ENCODE measurements around the gene PLEKHG3.
A peak's percentile ranks its signal among the peaks of the same experiment; 100 is the strongest.

PLEKHG3 gene

DNA sequence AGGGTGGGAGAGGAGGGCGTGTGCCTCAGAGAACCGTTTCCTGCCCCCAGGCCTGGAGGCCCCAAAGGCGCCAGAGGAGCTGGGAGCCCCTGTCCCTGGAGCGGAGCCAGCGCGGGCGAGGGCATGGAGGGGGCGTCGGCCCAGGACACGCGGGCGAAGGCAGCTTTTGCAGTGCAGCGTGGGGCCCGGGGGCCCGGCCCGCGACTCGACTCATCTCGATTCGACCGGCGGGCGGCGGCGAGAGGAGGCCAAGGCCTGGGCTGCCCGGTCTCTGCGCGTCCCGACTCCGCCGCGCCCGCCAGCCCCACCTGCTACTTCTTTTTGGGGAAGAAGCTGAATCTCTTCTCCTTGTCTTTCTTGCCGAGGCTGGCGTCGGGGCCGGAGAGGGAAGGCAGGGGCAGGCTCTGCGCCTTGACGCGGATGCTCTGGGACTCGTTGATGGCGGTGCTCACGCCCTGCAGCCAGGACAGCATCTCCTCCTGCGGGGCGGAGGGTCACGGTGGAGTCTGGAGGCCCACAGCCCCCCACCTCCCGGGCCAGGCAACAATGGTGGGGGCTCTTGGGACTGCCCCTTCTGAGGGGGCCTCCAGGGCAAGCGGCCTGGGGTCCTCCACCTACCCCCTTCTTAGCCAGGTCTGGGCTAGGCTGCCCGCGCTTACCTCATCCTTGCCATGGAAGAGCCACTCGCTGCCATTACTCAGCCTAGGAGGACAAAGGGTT is 44.9 kb downstream of the PLEKHG3 start:
- no peak for DNase-seq

DNA sequence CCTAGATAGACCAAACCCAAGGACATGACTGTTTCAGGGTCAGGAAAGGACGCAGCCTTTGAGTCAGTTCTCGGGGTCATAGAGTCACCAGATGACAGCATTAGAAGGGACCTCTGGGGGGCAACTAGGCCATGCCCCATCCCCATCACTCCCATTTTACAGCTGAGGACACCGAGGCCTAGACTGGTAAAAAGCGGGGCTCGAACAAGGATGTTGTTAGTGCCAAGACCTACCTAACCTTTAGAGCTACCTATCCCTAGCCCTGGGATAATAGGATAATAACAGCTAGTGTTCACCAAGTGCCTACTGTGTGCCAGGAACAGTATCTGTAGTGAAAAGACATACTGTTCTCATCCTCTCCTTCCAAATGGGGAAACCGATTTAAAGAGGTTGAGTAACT is 48.7 kb downstream of the PLEKHG3 start:
- DNase-seq: no peak

DNA sequence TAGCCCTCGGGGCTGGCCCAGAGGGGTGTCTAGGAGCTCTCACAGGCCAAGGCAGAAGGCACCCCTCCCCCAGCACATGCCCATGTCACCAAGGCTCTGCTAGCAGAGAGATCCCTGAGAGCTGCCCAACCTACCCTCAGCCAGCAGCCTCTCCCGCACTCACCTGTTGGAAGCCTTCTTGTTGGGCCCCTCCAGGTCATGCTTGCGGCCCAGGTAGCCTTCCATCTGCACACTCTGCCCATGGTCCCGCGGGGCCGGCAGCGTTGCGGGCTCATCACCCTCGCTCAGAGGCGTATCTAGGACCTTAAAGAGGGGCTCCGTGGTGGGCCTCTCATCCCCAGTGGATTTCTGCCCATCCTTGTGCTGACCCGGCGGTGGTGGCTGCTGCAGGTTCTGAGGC is 49.1 kb downstream of the PLEKHG3 start:
- DNase-seq: no peak

DNA sequence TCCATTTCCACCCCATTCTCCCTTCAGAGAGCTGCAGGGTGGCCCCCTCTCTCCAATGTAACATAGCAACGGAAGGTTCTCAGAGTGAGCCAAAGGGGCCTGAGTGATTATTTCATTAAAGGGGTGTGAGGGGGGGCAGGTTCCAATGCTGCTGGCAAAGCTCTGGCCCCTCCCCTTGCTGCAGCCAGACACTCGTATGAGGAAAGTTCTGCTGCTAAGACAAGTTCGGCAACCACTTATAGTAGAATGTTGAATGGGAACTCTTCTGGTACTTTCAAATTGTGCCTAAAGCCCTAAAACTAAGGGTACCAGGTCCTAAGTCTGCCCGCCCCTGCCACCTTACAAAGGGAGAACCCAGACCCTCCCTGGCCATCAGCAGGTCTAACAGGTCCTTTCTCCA is 49.8 kb downstream of the PLEKHG3 start:
- no peak for DNase-seq

DNA sequence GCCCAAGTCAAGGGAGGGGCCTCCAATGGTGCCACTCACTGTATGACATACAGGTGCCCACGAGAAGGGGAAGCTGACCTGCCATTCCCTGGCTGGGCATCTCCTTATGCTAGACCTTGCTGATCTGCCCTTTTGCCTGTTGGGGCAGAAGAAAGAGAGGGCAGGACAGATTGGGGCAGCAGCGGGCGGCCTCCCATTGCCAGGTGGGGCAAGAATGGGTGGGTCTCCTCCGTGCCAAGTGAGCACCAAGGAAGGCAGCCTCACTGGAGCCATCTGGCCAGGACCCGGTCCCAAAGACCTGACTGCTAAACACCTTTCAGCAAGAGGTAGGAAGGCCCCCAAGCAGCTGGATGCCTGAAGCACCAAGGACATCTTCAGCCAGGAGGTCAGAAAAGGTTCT is 50.5 kb downstream of the PLEKHG3 start:
- DNase-seq: no peak

DNA sequence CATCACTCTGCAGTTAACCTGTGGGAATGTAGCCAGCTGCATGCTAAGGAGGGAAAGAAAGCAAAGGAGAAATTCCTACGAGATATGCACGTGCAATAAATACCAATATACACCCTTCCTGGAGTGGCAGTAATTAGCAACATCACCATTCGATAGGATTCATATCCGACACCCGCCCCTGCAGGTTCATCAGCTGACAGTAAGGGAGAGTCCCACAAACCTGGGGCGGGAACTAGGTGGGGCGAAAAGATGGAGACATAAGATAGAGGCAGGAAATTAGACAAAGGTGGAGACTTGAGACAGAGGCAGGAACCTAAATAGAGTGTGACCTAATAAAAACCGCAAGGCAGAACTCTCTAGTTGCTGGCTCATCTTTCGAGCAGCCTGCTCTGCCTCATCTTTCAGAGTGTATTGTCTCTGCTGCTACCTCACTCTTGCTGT is 51.6 kb downstream of the PLEKHG3 start:
- no peak for DNase-seq

DNA sequence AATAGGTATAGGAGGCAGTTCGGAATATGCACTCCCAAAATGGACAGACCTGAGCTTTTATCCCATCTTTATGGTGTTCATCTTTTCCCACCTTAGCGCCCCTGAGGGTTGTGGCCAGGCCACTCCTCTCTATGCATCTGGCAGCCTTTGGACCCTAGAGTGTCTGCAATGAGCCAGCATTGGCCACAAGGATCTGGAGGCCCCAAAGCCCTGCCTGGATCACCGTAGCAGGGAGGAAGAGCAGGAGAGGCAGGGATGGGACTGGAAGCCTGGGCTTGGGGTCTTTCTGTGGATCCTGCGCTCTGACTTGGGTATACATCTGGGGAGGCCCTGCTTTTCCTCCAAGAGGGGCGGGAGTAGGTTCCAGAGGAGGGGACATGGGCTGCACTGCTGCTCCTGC is 52.5 kb downstream of the PLEKHG3 start:
- no peak for DNase-seq

DNA sequence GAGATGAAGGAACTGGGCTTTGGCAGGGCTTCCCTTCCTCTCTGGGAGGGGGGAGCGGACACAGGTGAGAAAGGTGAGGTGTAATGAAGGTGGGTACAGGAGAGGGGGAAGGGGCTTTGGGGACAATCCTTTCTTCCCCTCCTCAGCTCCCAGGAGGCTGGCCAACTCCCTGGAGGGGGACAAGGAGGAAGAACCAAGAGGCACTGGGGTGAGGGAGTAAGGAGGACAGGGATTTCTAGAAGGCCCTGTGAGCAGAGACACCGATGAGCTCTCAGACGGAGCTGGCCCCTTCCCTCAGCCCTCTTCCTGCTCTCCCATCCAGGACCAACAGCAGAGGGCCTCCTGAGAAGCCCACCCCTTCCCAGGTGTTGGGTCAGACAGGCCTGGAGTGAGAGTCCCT is 53.4 kb downstream of the PLEKHG3 start:
- no peak for DNase-seq

DNA sequence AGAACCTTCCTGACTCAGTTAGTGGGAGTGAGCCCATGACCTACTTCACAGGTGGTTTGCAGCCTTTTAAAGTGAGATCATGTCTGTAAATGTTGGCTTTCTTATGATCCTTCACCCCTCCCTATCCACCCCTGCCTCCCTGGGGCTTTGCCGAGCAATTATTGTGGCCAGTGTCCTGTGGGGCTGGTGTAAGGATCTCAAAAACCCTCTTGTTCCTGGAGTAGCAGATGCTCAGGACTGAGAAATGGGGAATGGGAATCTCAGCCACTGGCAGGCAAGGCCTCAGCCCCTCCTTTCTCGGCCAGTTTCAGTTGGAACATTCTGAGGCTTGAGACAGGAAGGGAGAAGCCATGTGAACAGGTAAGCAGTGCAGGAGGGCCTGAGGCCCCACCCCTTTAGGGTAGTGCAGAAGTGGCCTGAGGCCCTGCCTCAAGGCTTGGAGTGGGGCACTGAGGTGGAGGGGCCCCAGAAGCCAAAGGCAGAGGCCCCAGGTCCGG is 53.8 kb downstream of the PLEKHG3 start:
- DNase-seq: no peak

DNA sequence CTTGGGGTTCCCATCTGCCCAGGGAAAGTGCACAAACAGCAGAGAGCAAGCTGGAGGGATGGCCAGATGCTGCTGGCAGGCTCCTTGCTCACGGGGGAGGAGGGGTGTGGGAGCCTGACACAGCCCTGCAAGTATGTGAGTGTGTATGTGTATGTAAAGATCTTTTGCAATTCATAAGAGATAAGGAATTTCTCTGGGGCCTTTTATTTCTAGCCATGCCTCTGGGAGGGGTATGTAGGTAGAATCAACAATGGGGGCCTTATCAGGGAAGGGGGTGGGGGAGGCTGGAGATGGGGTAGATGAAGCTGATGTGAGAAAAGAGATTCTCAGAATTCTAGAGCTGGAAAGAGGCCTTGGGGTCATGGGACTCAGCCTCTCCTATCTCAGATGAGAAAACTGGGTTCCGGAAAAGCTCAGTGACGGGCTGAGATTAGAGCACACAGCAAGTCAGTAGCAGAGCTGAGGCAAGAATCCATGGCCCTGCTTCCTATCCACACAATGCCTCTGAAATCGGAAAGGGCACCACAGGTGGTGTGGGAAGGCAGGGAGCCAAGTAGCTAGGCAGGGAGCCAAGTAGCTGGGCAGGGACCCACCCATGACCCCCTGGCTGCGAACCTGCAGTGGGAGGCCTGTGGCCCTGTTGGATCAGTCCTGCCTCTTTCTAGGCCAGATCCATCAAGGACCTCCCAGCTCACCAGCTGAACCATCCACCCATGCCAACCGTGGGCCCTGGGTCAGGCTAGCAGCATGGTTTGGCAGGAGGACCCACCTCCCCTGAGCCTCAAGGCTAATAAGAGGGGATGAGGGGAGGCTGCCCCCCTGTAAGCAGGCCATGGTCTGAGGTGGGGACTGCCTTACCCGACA is 54.7 kb downstream of the PLEKHG3 start:
- DNase-seq: no peak

DNA sequence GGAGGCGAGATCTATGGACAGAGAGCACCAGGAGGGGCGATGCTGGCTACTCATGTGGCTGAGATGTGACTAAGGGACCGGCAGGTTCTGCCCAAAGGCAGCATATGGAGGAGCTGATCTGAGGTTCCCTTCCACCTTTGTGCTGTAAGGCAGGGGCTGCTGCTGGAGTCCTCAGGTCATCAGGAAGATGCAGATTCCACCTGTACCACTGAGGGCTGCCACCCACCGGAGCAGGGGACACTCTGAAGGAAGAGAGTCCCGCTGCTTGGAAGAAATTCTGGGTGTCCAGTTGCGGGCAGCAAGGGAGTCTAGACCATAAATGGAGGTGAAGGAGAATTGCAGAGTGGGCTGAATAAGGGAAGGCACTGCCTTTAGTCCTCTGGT is 55.3 kb downstream of the PLEKHG3 start:
- no peak for DNase-seq

DNA sequence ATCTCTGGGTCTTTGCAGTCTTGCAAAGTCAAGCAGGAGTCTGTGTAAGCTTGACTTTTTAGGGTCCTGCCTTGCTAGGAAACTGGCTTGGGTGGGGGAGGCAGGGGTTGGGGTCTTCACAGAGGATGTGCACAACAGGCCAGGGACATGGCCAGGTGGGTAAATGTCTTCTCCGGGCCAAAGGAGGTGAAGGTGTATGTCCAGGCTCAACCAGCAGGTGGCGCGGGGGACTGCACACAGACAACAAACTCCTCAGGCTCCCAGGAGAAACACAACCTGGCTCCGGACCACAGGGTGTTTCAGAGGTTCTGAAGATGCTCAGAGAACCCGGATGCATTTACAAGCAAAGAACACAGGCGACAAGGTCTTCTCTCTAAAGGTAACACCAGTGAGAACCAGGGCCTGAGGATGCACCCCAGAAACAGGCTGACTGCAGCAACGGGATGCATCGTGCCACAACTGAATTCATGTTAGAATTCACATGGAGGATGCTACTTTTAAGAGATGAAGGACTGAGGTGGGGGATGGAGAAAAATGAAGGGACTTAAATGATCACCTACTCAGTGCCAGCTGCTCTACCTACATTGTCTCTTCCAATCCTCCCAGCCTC is 56.0 kb downstream of the PLEKHG3 start:
- peak in 5 of 6 experiments; percentile 15 to 43 (median 23) for DNase-seq

DNA sequence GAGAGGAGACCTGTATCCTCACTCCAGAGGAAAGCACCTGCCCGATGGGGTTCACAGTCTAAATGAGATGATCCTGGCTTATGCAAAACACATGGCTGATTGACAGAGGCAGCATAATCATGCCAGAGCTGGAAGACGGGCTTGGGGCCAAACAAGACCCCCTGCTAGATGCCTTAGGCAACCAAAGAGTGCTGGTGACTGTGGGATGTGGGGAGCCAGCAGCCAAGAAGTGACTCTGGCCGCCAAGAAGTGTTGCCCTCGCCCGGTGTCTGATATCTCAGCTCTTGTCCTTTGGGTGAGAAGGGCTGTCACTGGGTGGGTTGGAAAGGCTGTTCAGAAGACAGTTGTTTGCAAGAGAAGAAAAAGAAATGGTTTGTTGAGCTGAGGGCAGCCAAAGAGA is 56.7 kb downstream of the PLEKHG3 start:
- no peak for DNase-seq

DNA sequence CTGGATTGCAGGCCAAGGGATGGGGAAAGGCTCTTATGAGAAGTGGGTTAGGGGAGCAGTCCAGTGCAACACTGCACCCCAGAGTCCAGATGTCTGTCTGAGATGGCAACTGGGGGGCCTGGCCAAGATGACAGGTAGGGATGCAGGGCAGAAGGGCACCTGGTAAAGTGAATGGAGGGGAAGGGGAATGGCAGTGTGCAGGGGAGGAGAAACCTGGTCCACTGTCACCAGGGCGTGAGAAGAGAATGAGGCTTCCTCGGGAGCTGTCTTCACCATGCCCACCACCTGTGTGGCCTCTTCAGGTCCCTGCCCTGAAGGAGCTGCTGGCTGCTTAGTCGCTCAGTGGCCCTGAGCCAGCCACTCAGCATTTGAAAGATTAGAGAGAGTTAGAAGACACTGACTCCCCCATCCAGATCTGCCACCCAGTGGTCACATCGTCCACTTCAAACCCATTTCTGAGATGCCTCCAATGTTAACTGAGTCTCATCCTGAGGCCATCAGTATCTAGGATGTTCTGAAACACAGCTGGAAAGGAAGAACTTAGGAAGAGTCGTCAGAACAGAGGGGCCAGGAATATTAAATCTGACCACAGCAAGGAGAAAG is 57.3 kb downstream of the PLEKHG3 start:
- no peak for DNase-seq

DNA sequence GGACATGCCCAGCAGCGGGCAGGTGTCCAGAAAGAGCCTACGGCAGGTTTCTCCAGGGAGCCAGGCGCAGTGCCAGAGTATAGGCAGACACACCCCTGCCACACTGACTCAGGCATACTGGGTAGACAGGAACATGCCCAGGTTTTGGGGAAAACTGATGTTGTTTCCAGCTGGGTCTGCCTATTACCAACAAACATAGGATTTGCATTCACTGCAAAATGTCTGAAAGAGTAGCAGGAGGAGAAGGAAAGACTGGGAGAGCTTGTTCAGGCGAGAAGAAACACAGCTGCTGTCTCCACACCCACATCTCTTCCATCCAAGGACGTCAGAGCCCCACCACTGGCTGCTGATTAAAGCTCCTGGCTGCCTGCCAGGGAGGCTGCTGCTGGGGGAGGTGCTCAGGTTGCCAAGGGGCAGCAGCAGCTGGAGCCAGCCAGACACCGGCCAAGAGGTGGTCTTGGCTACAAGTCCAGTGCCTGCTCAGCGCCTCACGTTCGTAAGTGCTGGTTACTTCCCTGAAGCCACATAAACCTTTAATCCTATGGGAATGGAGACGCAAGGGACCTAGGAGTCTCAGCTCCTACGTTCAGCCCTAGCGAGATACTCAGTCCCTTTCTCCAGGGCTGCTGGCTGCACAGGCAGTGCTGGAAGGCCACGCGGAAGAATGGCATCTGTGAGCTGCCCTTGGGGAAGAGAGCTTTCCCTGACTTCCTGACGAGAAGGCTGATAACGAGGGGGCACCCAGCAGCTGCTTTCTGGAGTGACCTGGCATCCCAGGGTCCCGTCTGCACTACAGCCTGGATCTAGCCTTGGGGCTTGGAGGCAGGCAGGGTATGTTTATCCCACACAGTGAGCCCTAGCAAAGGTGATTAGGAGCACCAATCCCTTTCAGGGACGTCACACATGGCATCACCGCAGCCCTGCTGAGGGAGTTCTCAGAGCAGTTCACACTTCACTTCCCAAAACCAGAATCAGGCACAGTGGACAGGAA is 58.1 kb downstream of the PLEKHG3 start:
- DNase-seq: peak in 1 of 6 experiments; percentile 6

DNA sequence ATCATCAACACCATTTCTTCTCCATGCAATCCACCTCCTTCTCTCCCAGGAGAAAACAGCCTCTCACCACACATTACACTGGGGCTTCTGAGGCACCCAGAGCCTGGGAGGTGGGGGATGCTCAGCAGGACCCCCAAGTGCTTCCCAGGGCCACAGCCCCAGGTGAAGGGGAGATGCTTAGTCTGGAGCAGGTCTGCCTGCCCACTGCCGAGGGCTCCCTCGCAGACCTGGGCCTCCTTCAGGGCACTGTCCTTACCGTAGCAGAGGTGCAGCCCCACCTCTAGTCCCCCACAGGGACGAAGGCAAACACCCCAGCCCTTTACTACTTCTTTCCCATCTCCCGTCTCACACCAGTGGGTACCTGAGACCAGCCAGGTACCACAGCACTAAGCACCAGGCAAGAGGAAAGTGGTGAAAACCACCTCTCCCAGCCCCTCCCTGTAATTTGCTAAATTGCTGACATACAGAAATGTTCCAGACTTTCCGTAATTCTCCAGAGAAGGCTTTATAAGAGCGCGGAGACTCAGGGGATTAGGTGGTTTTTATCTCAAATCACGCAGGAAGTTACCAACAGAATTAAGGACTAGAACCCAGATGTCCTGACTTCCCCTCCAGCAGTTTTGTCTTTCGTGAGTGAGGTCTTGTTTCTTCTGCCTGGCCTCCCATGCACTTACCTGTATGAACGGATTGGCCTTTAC is 59.0 kb downstream of the PLEKHG3 start:
- DNase-seq: no peak

DNA sequence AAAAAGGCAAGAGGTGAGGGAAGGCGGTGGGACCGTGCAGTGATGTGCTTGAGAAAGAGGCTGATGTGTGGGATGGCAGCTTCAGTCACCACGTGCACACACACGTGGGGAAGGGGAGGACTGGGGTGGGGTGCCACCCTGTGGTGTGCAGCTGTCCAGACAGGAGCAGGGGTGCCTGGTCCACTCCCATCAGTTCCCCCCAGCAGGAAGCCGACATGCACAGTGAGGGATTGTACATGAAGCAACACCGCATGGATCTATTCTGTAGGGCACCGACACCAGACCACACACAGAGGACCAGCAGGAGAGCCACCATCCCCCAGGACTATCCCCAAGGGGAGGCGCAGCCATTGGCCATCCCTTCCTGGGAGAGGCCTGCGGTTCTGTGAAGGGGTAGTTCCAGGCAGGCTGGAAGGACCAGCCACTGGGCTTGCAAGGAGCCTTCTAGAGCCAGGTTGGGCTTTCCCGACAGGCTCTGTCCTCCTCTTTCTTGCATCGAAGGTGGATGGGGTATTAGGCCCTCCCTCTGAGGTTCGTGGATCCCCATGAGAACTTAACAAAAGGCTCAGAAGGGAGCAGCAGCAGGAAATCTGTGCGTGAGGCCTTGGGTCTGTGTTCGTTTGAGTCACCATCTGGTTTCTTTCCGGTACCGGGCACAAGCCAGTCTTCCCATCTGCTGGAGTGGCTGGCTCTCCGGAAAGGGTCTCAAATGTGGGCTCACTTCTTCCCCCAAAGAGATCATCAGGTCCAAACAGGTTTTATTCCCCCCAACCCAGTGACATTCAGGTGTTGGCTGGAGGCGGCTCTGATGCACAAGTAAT is 59.8 kb downstream of the PLEKHG3 start:
- DNase-seq: no peak

DNA sequence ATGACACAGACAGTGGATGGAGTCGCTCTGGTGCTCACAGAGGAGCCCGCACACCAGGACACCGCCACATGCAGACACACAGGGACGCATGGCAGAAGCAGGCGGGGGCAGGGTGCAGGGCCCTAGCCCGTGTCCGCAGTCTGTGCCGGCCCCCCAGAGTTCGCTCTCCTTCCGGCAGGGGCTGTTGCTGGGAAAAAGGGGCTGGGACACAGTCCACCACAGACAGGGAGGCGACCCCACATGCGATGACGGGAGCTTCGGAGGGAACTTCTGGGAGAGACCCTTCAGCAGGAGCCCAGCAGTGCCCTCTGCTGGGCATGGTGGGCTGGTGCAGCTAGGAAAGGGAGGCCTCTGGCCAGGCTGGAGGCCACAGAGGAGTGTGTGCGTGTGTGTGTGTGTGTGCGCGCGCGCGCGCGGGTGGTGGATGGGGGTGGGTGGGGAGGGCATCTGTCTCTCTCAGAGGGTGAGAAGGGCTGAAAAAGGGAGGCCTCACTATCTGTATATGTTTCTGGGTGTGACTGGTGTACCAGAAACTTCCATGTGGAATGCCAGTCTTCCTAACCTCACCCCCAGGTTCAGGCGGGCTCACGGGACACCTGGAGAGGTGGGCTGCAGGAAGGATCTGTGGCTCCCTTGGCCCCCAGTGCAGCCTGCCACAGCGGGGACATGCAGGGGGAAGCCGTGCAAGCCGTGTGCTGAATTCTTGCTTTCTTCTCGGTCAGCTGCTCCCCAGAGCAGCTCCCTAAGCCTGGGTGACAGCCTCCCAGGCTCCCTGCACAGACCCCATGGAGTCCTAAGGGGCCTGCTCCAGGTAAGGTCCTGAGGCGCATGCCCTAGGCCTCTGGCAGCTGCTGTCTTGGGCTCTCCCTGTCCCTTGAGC is 60.7 kb downstream of the PLEKHG3 start:
- DNase-seq: peak; percentile 21 to 68 (median 39)

DNA sequence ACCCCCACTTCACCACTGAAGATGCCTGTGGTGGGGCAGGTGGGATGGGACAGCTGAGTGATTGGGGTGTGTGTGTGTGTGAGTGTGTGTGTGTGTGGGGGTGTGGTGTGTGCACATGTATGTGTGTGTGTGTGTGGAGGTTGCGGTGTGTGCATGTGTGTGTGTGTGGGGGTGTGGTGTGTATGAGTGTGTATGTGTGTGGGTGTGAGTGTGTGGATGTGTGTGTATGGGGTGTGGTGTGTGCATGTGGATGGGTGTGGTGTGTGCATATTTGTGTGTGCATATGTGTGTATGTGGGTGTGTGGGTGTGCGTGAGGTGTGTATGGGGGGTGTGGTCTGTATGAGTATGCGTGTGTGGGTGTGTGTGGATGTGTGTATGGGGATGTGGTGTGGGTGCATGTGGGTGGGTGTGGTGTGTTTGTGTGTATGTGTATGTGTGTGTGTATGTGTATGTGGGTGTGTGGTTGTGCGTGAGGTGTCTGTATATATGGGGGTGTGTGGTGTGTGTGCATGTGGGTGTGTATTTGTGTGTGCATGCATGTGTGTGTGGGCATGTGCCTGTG is 61.6 kb downstream of the PLEKHG3 start:
- DNase-seq: no peak

Data from stimulated activated naive CD4-positive, alpha-beta T cell (primary cell).